EL (cell line): ENCODE data around the gene ATAD3B.
"Not testable (repeated sequence)": the region's sequence is repeated elsewhere in the genome, so short reads cannot be mapped to it uniquely, and the experiment has no call there.

Experiments used
- DNase-seq: peaks from one replicate; pipeline ENCODE4 v3.0.0-alpha.2; 2016

ATAD3B gene

DNA sequence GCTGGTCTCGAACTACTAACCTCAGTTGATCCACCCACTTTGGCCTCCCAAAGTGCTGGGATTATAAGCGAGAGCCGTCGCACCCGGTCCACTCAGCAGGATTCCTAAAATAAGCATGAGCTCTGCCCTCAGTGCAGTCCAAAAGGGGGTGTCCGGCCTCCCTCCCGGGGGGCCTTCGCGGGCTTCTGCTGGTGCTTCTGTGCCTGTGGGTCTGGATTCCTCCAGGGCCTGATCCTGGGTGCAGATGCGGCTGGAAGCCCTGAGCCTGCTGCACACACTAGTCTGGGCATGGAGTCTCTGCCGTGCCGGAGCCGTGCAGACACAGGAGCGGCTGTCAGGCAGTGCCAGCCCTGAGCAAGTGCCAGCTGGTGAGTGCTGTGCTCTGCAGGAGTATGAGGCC lies 45.4 kb downstream of the ATAD3B start:
- not testable (repeated sequence) for DNase-seq

DNA sequence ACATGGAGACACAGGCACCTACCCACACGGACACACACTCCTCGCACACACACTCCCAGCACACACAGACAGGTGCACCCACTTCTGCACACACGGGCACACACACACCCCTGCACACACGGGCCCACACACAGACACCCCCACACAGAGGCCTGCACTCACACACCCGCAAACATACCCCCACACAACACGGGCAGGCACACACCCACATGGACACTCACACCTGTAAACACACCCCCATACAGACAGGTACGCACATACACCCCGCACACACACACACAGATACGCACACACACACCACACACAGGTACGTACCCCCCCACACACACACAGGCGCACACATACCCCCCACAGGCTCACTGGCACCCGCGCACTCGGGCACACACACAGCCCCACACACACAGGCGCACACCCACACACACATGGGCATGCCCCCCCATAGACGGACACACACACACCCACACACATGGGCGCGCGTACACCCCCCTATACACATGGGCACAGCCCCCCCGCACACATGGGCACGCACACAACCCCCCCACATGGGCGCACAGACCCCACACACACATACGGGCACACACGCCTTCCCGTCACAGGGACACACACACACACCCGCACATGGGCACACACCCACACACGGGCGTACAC lies 46.5 kb downstream of the ATAD3B start:
- DNase-seq: no peak

DNA sequence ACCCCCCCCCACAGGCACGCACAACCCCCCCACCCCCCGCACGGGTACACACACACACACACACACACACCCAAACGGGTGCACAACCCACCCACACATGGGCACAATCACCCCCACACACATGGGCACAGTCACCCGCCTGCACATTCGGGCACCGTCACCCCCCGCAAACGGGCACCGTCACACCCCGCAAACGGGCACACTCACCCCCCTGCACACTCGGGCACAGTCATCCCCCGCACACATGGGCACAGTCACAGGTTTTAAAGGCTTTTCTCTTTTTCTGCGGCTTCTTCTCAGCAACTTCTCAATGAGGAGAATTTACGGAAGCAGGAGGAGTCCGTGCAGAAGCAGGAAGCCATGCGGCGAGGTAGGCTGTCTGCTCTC lies 47.0 kb downstream of the ATAD3B start:
- not testable (repeated sequence) for DNase-seq

DNA sequence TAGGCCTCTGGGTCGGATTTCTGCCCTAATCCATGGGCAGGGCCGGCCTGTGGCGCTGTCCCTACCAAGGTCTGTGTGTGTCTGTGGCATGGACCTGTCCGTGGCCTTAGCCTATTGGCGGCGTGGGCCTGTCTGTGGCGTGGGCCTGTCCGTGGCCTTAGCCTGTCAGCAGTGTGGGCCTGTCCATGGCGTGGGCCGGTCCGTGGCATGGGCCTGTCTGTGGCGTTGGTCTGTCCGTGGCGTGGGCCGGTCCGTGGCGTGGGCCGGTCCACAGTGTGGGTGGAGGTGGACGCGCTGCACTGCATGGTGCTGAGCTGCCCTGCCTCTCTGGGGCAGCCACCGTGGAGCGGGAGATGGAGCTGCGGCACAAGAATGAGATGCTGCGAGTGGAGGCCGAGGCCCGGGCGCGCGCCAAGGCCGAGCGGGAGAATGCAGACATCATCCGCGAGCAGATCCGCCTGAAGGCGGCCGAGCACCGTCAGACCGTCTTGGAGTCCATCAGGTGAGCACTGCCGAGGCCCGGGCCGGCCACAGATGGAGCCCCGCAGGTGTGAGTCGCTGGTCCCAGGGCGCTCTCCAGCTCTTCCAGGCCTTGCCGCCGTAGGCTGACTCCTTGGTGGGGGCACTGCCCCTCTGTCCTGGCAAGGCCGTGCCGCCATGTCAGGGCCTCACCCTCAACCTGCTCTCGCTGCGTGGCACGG lies 48.4 kb downstream of the ATAD3B start:
- DNase-seq: not testable (repeated sequence)

DNA sequence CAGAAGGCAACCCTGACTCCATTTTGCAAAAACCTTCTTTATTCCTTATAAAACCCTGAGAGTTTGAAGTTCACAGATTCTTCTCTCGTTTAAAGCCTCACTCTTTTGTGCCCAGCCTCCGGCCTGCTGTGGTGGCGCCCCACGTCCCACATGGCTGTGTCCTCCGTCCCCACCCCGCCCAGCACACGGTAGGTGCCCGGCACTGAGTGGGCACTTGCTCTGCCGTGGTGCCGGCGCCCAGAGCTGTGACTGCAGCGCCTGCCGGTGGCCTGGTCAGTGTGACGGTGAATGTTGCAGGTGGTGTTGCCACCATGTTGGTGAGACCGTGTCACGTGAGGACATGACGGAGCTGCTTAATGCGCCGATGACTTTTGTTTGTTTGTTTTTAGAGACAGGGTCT lies 49.8 kb downstream of the ATAD3B start:
- no peak for DNase-seq

DNA sequence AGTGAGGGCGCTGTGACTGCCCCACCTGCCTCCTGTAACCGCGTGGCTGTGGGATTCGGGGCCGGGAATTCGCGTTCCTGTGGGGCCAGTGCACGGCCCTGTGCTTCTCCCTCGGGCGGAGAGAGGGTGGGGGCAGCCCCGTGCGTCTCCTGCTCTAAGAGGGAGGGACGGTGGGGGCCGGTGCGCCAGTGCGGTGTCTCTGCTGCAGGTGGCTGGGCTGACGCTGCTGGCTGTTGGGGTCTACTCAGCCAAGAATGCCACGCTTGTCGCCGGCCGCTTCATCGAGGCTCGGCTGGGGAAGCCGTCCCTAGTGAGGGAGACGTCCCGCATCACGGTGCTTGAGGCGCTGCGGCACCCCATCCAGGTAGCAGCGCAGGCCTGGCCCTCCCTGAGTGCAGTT lies 51.0 kb downstream of the ATAD3B start:
- not testable (repeated sequence) for DNase-seq

DNA sequence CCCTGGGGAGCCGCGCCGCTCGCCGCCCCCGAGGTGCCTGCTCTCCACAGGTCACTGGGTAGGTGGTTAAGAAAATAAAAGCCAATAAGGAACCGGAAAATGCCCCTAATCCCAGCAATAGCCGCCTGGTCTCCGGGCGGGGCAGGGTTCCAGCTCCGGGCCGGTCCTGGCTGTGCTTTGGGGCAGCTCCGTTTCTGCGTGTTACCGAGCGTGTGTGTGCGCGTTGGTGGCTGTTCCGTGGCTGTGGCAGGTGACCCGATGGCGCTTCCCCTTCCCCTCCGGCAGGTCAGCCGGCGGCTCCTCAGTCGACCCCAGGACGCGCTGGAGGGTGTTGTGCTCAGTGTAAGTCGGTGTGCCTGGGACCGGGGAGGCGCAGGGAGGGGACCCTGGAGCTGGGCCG lies 51.7 kb downstream of the ATAD3B start:
- DNase-seq: not testable (repeated sequence)

DNA sequence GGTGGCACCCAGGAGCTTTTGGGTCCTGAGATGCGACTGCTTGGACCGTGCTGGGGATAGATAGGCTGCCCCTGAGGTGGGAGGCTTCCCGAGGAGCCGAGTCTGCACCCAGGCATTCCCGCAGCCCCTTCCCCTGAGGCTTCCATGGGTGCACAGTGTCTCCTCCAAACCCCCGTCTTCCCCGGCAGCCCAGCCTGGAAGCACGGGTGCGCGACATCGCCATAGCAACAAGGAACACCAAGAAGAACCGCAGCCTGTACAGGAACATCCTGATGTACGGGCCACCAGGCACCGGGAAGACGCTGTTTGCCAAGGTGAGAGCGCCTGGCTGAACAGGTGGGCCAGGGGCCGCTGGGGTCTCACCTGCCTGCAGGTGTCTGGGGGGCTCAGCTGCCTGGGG lies 52.1 kb downstream of the ATAD3B start:
- DNase-seq: not testable (repeated sequence)

DNA sequence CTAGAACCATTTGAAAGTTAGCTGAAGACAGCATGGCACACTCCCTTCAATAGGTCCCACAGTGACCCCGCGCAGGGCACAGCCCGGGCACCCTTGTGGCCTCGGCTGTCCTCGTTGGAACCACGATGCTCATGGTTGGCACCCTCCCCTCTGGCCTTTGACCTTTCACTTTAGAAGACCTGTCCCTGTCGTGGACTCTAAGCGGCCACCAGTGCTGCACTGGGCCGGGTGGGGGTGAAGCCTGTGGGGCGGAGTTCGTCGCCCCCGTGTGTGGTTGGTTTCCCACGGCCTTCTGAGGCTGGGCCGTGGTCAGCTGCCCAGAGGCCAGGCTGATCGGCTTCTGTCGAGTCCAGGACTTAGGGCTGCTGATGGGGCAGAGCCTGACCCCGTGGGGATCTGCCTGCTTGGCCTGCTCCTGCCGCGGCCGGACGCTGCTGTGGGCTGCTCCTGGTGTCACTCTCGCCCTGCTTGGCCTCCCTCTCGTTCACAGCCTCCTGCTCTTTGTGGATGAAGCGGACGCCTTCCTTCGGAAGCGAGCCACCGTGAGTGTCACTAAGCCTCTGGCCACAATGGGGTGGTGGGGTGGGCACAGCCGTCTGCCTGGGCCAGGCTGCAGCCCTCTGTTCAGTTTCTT lies 53.3 kb downstream of the ATAD3B start:
- not testable (repeated sequence) for DNase-seq

DNA sequence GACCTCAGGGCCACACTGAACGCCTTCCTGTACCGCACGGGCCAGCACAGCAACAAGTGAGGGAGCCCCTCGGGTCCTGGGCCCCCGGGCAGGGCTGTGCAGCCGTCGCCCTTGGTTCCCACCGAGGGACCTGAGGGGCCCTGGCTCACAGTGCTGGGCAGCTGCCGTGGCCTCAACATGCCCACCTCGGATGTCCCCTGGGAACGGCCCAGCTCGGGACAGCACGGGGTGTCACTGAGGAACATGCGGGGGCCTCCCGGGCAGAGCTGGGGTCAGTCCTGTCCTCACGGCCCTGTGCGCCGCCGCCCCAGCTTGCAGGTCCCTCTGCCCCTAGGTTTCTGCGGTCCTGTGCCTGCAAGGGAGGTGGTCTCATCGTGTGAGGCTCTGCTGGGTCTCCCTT lies 54.9 kb downstream of the ATAD3B start:
- not testable (repeated sequence) for DNase-seq

DNA sequence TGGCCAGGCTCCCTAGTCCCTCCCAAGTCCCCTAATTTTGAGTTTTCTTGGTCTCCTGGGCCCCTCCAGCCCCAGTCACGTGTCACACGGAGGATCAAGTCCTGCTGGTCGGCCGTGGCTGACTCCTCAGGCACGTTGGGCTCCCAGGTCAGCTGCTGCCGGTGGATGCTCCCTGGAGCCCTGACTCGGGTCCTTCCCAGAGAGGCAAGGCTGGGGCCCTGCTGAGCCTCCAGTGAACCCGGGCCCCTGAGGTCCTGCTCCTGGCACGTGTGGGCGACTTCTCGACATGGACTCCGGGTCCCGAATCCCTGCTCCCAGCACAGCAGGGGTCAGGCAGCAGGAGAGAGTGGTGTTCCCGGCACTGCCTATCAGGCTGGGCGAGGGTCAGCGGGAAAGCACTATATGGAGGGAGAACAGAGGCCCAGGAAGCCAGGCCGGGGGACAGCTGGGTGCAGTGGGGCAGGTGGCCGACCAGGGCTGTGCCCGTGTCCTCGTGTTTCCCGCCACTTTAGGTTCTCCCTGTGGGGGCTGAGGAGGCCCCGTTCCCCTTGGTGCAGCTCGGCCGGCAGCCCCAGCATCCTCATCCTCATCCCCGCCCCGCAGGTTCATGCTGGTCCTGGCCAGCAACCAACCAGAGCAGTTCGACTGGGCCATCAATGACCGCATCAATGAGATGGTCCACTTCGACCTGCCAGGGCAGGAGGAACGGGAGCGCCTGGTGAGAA lies 55.7 kb downstream of the ATAD3B start:
- DNase-seq: no peak

DNA sequence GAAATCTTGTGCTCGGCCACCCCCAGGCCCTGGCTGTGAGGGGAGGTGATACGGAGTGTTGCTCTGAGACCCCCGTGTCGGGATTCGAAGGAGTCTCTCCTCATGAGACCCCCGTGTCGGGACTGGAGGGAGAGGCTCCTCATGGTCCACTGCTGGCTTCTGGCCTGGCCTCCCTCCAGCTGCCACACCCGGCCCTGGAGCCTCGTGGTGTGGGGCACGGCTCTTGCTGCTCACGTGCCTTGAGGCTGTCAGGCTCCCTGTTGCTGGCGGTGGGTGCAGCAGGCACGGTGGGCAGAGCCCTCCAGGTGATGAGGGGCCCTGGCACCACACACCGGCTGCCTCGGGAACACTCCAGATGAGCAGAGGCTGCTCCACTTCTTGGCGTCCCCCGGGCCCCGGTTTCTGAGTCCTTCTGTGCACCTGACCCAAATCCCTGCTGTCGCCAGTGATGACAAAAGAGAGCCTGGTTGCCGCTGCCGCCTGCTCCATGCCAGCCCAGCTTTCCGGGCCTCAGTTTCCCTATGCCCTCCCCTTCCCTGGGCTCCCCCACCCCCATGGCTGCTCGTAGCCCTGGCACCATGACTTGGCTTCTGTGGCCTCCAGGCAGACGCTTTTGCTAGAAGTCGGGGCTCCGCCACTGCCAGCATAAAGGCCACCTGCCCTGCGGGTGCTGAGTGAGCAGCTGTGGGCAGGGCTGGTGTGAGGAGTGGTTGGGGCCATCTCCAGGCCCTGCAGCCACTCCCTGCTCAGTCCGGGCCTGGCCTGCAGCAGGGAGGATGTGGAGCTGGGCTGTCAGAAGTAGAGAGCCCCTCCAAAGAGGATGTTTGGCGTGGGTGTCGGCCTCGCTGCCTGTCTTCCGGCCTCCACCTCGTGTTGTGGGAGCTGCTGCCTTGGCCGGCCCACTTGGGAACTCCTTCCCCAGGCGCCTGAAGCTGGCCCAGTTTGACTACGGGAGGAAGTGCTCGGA lies 57.0 kb downstream of the ATAD3B start:
- DNase-seq: no peak

DNA sequence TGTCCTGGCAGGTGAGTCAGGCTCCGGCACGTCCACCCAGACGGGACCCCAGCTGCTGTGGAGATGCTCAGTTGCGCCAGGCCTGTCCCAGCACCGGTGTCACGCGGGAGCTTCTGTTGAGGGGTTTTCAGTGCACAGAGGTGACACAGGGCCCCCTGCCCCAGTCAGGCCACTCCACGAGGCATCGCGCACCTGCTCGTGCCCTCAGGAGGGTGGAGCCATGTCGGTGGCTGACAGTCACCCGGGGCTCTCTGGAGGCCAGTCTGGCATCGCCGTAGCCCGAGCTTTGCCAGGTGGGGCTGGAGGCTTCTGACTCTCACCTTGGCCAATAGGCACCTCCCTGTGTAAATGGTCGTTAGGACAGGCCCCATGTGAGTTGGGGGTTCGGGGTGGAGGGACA lies 57.8 kb downstream of the ATAD3B start:
- no peak for DNase-seq

DNA sequence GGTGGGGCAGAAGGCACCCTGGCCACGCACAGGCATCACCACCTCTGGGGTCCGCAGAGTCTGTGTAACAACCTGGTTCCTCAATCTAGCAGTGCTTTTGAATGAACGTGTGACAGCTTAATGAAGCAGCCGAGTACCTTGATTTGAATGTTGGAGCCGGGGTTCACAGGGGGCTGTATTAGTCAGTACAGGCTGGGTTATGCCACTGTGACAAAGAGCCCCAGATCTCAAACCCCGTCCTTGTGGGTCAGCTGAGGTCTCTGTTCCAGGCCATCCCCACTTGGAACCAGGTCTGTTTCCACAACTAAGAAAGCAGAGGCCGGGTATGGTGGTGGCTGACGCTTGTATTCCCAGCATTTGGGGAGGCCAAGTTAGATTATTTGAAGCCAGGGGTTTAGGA lies 58.4 kb downstream of the ATAD3B start:
- no peak for DNase-seq

DNA sequence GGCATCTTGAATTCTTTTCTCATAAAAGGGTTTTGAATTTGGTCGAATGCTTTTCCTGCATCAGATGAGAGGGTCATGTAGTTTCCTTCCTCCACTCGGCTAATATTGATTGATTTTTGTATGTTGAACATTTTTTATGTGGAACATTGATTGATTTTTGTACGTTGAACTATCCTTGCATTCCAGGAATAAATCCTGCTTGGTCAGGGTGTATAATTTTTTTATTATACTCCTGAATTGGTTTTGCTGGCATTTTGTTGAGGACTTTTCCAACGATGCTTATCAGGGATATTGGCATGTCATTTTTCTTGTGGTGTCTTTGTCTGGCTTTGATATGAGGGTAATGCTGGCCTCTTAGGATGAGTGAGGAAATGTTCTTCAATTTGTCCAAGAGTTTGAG lies 60.4 kb downstream of the ATAD3B start:
- no peak for DNase-seq

DNA sequence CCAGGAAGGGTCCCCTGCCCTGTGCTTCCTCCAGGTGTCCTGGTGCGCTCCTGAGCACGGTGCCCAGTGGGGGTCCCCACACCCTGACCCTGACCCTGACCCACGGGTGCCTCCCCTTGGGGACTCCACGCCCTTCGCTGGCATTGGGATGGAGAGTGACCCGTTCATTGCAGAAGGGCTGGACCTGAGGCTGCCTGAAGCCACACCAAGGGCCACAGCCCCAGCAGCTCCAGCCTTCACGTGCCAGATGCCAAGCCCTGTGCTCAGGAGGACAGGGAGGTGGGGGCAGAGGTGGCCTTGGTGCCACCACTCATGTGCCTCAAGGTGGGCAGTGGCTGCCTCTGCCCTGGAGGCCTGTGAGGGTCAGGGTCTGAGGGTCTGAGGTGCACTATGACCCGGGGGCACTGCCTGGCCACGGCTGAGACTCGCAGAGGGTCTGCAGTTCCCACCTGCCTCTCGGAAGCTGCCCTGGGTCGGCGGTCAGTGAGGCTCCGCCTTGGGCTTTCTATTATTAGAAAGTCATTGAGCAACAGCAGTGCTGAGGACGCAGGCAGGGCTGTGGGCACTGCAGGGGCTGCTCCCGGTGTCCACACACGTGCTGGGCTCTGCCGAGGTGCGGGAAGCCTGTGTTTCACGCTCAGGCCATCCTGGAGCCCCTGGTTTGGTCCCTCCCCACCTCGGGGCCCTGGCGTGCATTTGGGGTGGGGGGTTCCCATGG lies 61.8 kb downstream of the ATAD3B start:
- DNase-seq: not testable (repeated sequence)

DNA sequence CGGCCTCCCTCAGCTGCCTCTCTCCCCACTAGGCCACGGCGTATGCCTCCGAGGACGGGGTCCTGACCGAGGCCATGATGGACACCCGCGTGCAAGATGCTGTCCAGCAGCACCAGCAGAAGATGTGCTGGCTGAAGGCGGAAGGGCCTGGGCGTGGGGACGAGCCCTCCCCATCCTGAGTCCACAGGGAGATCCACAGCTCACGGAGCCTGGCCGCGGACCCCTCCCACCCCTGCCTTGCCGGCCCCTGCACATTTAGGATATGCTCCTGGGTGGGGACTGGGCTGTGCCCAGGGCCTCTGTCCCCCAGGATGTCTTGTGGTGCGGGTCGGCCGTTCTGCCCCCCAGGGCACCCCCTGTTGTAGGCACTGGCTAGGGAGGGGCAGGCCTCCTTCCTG lies 62.3 kb downstream of the ATAD3B start:
- not testable (repeated sequence) for DNase-seq

DNA sequence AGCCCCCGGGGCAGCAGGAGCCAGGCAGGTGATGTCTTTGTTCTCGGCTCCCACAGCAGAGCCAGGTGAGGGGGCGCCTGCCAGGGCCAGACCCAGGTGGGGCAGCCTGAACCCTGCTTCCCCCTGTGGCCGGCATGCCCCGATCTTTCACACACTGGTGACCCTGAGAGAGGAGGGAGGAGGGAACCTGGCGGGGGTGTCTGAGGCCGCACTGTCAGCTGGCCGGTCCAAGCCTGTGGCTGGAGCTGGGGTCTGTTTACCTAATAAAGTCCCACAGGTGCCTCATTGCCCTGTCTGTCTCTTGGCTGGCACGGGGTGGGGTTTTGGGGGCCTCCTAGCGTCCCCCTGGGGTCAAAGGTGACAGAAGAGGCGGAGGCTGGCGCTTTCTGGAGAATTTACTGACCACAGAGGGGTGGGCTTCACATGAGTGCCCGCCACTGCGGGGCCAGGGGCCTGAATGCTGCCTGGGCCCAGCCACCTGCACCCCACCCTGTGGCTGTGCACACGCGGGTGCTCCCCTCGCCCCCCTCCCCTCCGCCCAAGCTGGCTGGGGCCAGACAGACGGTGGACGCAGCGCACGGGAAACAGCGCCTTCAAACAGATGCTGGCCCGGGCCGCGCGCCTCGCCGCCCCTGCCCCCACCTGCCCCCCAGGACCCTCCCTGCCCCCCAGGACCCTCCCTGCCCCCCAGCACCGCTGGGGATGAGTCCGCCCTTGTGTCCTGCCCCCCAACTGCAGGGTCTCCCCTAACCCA lies 63.0 kb downstream of the ATAD3B start:
- no peak for DNase-seq

DNA sequence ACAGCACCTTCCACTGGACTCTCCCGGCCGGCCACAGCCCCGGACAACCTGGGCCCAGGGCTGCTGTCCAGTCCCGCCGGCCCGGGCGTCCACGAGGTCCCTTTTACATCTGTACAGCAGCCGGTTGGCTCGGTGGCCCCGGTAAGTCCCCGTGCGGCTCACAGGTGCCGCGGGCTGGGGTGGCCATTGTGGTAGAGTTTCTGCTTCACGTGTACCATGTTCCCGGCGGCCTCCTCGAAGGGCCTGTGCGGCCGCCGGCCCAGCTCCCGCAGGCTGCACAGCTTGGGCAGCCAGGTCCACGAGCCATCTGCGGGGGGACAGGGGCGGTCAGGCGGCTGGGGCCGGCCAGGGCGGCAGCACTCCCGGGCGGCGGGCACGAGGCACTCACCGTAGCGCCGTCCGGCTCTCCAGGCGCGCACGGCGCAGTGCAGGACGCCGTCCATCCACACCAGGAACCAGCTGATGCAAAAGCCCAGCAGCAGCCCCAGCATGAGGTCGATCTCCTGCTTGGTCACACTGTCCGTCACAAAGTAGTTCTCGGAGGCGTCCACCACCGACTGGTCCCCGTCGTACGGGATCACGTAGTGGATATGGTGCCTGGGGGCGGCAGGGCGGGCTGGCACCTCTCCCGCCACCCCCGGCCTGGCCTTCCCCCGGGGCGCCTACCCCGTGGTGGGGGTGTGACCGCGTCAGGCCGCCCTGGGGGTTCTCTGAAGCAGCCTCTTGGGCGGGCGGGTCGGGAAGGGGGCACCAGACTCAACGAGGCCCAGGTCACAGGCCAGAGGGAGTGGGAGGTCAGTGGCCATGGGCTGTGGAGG lies 63.8 kb downstream of the ATAD3B start:
- no peak for DNase-seq
